Measurements from ENCODE around the gene ERMP1. TPM values are rescaled to one million over a fixed set of nuclear protein-coding genes. Genes with fewer than 3 reads are reported as not detected.

Gene ERMP1
- polyA plus RNA-seq, 1 of the 3 experiments (the other 2 are of a cell fraction): 5.9 TPM

- 82% methylated on average over 4 of the region's 4 CpGs for WGBS (ENCODE audit: low lambda C conversion rate)
- POLR2A ChIA-PET: no interaction called here
- Histone ChIP-seq H3K27ac (ENCODE audit: low read depth in 2 of 2, low read length in 1 of 2) (no peak overlapping the region), H3F3A (replicated peaks; ENCODE audit: insufficient read depth) (no peaks in the 10 kb centered on the region), H3K79me2 (ENCODE audit: insufficient read depth) (no peaks in the 10 kb centered on the region), H3K9ac (no peak overlapping the region), H4K20me1 (ENCODE audit: insufficient read depth) (no peaks in the 10 kb centered on the region), H3K4me2 (no peak overlapping the region), H3K4me3 (ENCODE audit: low read depth in 2 of 2, low read length in 1 of 2) (no peak overlapping the region), H3K9me3 (no peaks in the 10 kb centered on the region), H3K4me1 (ENCODE audit: control insufficient read depth in 1 of 2, insufficient read depth in 2 of 2, low read depth in 1 of 2, low read length in 1 of 2) (no peaks in the 10 kb centered on the region), H3K9me2 (no peaks in the 10 kb centered on the region), H3K27me3 (ENCODE audit: insufficient read depth) (no peaks in the 10 kb centered on the region), H2AFZ (ENCODE audit: low read depth) (no peak overlapping the region), H3K36me3 (replicated peaks in 1 of 2; ENCODE audit: control insufficient read depth in 1 of 2, insufficient read depth in 2 of 2, low read length in 1 of 2) (no peaks in the 10 kb centered on the region)
- TF ChIP-seq RAD21 (IDR thresholded peaks at IDR 0.05; ENCODE audit: low read length): no peak
- TF ChIP-seq RFX5 (IDR thresholded peaks at IDR 0.05; ENCODE audit: low read length): no peak
- TF ChIP-seq POLR2AphosphoS5 (IDR thresholded peaks at IDR 0.05; ENCODE audit: low read depth, low read length): no peak
- TF ChIP-seq MEF2A (IDR thresholded peaks at IDR 0.05; ENCODE audit: borderline replicate concordance, low read depth): no peak
- TF ChIP-seq EP300 (IDR thresholded peaks at IDR 0.05; ENCODE audit: borderline replicate concordance in 1 of 2, low read depth in 1 of 2, low read length in 1 of 2): no peak
- TF ChIP-seq TCF12 (IDR thresholded peaks at IDR 0.05): no peak
- TF ChIP-seq ZBTB33 (IDR thresholded peaks at IDR 0.05; ENCODE audit: borderline replicate concordance, low read depth): no peak
- TF ChIP-seq SMC3 (IDR thresholded peaks at IDR 0.05; ENCODE audit: low read depth, low read length): no peak
- TF ChIP-seq RXRA (IDR thresholded peaks at IDR 0.05; ENCODE audit: borderline replicate concordance, low read depth): no peak
- no peak for TF ChIP-seq USF2 (IDR thresholded peaks at IDR 0.05; ENCODE audit: borderline replicate concordance, low read depth, low read length)
- no peak for TF ChIP-seq FOXJ3 (CRISPR knock-in tag; IDR thresholded peaks at IDR 0.05)
- no peak for TF ChIP-seq TEAD4 (IDR thresholded peaks at IDR 0.05; ENCODE audit: borderline replicate concordance, insufficient read depth)
- no peak for DNase-seq
- CTCF ChIA-PET: interaction anchor here (1.0 to 1.2 kb wide), 3 partner anchors 170 to 452 kb away, joined by 3 read pairs; no protein-coding TSS in a partner anchor
Measured at GRCh38 chr9:5854063-5854790, 21.3 kb upstream of the ERMP1 start.

GRCh38 chr9:5853617-5854016 is 20.7 kb upstream of the ERMP1 start:
- Histone ChIP-seq H3K27me3 (ENCODE audit: insufficient read depth) (no peaks in the 10 kb centered on the region), H3K4me3 (ENCODE audit: low read depth in 2 of 2, low read length in 1 of 2) (no peak overlapping the region), H3K36me3 (replicated peaks in 1 of 2; ENCODE audit: control insufficient read depth in 1 of 2, insufficient read depth in 2 of 2, low read length in 1 of 2) (no peaks in the 10 kb centered on the region), H3K9me3 (no peaks in the 10 kb centered on the region), H3K79me2 (ENCODE audit: insufficient read depth) (no peaks in the 10 kb centered on the region), H4K20me1 (ENCODE audit: insufficient read depth) (no peaks in the 10 kb centered on the region), H3F3A (replicated peaks; ENCODE audit: insufficient read depth) (no peaks in the 10 kb centered on the region), H3K9ac (no peak overlapping the region), H3K4me1 (ENCODE audit: control insufficient read depth in 1 of 2, insufficient read depth in 2 of 2, low read depth in 1 of 2, low read length in 1 of 2) (no peaks in the 10 kb centered on the region), H2AFZ (ENCODE audit: low read depth) (no peak overlapping the region), H3K27ac (ENCODE audit: low read depth in 2 of 2, low read length in 1 of 2) (no peak overlapping the region), H3K9me2 (no peaks in the 10 kb centered on the region), H3K4me2 (no peak overlapping the region)
- ChIA-PET POLR2A (no interaction called here), CTCF (interaction anchor here (1.0 to 1.2 kb wide), 3 partner anchors 33 to 452 kb away, joined by 3 read pairs; no protein-coding TSS in a partner anchor)
- TF ChIP-seq USF1 (IDR thresholded peaks at IDR 0.05; ENCODE audit: borderline replicate concordance, low read depth) (no peak), TCF12 (IDR thresholded peaks at IDR 0.05) (no peak), GABPA (IDR thresholded peaks at IDR 0.05; ENCODE audit: low read depth) (no peak), ZBTB33 (IDR thresholded peaks at IDR 0.05; ENCODE audit: borderline replicate concordance, low read depth) (no peak), FOXM1 (IDR thresholded peaks at IDR 0.05; ENCODE audit: low read depth) (no peak), CTCF (IDR thresholded peaks at IDR 0.05) (no peak), EZH2phosphoT487 (IDR thresholded peaks at IDR 0.05; ENCODE audit: borderline replicate concordance, low read depth) (no peak), MXI1 (IDR thresholded peaks at IDR 0.05; ENCODE audit: low read depth, low read length) (no peak), RAD21 (IDR thresholded peaks at IDR 0.05; ENCODE audit: low read length) (no peak), FOXJ3 (CRISPR knock-in tag; IDR thresholded peaks at IDR 0.05) (no peak), YY1 (IDR thresholded peaks at IDR 0.05; ENCODE audit: low read depth) (no peak)
- no peak for DNase-seq
- WGBS (ENCODE audit: low lambda C conversion rate): 64% methylated on average over 3 of the region's 3 CpGs
